HG02642 (cell line): ENCODE results near the gene LAMA5.

ENCODE experiments used
- ATAC-seq: cut with Tn5 transposase; IDR thresholded peaks from one replicate; pipeline ENCODE4 v1.9.1; 2021; ENCODE audit warnings: mild to moderate bottlenecking; ENCODE audit not compliant: unreplicated experiment, poor library complexity

The LAMA5 gene

GRCh38 chr20:62296724-62297448 lies 70.2 kb downstream of the LAMA5 start:
- no peak for ATAC-seq

GRCh38 chr20:62294516-62294915 lies 72.6 kb downstream of the LAMA5 start:
- ATAC-seq, result no peak

GRCh38 chr20:62293946-62294345 lies 73.2 kb downstream of the LAMA5 start:
- no peak for ATAC-seq

GRCh38 chr20:62293111-62293784 lies 73.9 kb downstream of the LAMA5 start:
- no peak for ATAC-seq

DNA sequence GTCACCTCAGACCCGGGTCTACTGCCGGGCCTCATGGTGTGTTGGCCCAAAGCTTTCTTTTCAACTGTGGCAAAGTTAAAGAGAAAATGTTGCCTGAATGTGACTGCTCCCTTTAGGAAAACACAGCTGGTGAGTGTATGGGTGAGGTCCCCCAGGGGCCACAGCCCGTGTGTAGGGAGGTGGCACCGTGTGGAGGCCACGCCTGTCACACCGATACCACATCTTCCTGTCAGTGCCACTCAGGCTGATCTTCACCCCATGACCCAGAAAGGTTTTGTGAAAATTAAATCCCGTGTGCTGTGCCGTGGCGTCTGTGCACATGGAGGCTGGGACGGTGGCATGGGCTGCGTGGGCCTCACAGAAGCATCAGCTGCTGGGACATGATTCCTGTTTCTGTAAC lies 75.0 kb downstream of the LAMA5 start:
- no peak for ATAC-seq

GRCh38 chr20:62291251-62292066 lies 75.7 kb downstream of the LAMA5 start:
- no peak for ATAC-seq

DNA sequence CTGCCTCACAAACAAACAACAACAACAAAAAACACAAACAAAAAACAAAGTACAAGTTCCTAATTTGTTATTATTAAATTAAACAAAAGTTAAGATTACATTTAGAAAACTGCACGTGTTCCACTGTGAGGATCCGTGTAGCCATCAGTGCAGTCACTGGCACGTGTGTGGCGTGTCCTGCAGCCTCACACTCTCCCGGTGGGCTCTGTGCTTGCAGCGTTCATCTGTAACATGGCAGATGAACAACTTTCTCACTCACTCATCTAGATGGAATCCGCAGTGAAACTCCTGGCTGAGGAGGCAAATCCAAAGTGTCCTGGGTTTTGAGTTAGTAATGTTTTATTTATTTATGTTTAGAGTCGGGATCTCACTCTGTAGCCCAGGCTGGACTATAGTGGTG lies 77.2 kb downstream of the LAMA5 start:
- no peak for ATAC-seq

DNA sequence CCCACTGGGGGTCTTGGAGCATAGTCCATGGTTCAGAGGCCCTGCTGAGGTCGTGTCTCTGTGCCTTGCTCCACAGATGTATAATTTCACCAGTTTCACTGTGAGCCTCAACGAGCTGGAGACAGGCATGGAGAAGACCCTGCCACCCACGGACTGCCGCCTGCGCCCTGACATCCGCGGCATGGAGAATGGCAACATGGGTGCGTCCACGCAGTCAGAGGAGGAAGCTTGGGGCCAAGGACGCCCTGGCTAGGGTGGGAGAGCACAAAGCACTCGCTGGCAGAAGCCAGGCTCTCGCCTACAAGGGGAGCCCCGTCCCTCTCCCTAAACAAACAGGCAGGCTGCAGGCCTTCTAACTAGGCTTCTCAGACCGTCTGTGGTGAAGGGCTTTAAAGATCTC lies 78.0 kb downstream of the LAMA5 start:
- ATAC-seq, result no peak

DNA sequence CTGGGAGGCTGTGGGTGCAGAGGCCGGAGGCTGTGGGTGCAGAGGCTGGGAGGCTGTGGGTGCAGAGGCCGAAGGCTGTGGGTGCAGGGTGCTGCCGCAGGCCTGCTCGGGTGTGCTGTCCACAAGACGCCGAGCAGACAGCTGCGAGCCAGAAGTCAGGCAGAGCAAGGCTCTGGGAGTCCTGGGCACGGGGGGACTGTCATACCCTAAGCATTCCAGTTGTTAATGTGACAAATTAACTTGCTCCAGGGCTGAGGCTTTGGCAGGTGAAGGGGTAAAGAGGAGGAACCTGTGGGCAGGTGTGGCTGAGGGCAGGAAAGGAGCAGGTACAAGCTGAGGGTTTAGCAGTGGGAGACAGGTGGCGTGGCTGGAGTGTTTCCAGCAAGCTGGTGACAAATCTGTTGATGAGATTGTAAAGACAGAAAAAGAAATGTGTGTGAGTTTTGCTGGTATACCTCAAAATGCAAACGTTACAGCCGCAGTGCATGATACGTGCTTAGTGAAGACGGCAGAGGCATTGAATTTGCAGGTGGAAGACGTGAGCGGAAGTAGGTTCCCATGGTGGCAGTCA lies 78.5 kb downstream of the LAMA5 start:
- ATAC-seq, result no peak

- ATAC-seq, result no peak
These were observed 79.2 kb downstream of the LAMA5 start for GRCh38 chr20:62287759-62288534.

GRCh38 chr20:62287129-62287528 lies 80.0 kb downstream of the LAMA5 start:
- ATAC-seq, result no peak

DNA sequence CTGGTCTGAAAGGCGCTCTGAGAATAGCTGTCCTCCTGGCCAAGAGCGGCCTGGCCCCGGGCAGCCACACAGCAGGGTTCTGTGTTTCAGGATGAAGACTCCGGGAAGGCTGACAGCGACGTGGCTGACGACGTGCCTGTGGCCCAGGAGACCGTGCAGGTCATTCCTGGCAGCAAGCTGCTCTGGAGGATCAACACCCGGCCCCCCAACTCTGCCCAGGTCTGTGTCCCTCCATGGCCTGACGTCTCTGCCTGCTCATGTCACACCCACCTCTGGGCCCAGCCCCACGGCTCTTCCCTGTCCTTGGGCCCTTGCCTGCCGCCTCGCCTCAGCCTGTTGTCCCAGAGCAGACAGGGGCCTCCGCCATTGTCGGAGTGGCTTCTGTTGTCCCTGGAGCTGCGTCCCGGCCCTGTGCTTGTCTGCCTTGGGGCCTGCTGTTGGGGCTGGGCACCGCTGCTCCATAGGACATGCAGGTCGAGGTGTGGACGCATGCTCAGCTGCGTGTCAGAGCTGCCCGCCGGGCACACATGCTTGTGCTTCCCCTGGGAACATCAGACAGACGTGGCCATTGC lies 80.5 kb downstream of the LAMA5 start:
- no peak for ATAC-seq

GRCh38 chr20:62285722-62286121 lies 81.4 kb downstream of the LAMA5 start:
- no peak for ATAC-seq

- no peak for ATAC-seq
These were observed 82.0 kb downstream of the LAMA5 start for GRCh38 chr20:62285151-62285550.

DNA sequence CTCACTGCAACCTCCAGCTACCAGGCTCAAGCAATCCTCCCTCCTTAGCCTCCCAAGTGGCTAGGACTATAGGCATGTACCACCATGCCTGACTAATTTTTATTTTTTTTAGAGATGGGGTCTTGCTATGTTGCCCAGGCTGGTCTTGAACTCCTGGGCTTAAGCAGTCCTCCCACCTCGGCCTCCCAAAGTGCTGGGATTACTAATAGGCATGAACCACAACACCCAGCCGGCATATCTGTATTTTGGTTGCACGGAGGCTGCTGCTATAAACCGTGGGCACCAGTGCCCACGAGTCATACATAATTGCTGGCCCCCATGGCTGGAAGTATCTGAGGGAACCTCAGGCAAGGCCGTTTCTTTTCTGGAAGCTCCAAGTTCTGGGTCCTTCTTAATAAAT lies 82.7 kb downstream of the LAMA5 start:
- ATAC-seq, result no peak

- no peak for ATAC-seq
These were observed 84.1 kb downstream of the LAMA5 start for GRCh38 chr20:62282877-62283503.

DNA sequence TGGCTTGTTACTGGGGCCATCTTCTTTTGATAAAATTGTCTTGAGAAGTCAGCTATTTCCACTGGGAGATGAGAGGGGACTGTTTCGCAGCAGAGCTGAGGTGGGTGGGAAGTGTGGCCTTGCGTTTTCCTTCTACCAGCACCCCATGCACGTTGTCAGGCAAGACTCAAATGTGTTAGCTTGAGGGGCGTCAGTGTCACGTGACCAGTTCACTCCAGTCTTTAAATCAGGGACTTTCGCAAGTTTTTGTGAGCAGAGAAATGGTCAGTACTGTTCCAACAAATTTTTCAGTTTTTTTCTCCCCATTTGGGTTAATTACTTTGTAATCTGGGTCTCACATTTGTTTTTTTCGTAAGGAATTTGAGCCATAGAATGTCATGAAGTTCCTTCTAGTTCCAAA lies 85.0 kb downstream of the LAMA5 start:
- ATAC-seq, result no peak

DNA sequence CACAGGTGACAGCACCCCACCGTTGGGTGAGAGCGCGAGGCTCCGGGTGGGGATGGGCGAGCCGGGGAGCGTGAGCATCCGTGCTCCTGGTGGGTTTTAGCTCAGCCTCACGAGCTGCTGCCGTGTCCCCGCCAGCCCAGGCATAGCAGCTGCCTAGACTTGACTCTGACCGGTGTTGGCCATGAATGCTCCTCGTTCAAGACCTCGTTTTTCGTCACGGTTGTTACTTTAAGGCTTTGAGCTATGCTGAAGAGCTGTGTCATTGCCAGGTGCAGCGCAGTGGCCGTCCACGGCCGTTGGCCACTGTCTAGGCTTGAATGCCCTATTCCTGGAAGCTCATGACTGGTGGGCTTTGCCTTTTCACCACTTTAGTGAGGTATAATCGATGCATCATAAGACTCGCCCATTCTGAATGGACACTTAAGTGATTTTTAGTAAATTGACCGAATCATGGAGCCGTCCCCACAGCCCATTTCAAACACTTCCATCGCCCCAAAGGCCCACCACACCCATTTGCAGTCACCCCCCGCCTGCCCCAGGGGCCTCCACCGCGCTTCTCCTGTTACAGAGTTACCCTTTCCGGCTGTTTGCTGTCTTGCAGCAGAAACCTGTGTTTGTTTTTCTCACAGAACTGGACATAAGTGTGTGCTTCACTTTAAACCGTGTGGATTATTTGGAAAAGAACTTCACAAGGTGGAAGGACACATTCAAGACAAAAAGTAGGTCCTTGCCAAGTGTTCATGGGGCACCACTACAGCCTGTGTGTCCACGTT lies 85.8 kb downstream of the LAMA5 start:
- no peak for ATAC-seq

GRCh38 chr20:62280303-62280702 lies 86.8 kb downstream of the LAMA5 start:
- no peak for ATAC-seq
